Measurements from ENCODE around the gene FAM111A.

The FAM111A gene

GRCh38 chr11:59180168-59180776 is 37.6 kb downstream of the FAM111A start:
- Histone ChIP-seq H3K4me3 (ENCODE audit: low read depth in 1 of 2, low read length in 1 of 2) (no peak overlapping the region), H3K4me1 (ENCODE audit: control insufficient read depth in 1 of 2, insufficient read depth in 1 of 2, low read depth in 1 of 2, low read length in 1 of 2) (no peaks in the 10 kb centered on the region), H3K36me3 (peaks cover 42% of the 10 kb centered on the region), H3K27ac (no peak overlapping the region), H3K9me3 (no peaks in the 10 kb centered on the region), H3K27me3 (peaks cover 8% of the 10 kb centered on the region)
- TF ChIP-seq CTCF (IDR thresholded peaks at IDR 0.05), result no peak

- no peak overlapping the region for H3K27ac ChIP-seq
- peaks cover 7% of the 10 kb centered on the region for H3K27me3 ChIP-seq
- no peaks in the 10 kb centered on the region for H3K9me3 ChIP-seq
- TF ChIP-seq CTCF (IDR thresholded peaks at IDR 0.05), result no peak
- peaks cover 48% of the 10 kb centered on the region for H3K36me3 ChIP-seq
- no peaks in the 10 kb centered on the region for H3K4me1 ChIP-seq (ENCODE audit: control insufficient read depth in 1 of 2, insufficient read depth in 1 of 2, low read depth in 1 of 2, low read length in 1 of 2)
- no peak overlapping the region for H3K4me3 ChIP-seq (ENCODE audit: low read depth in 1 of 2, low read length in 1 of 2)
Measured at GRCh38 chr11:59180907-59181306, 38.3 kb downstream of the FAM111A start.

GRCh38 chr11:59181746-59182456 is 39.2 kb downstream of the FAM111A start:
- TF ChIP-seq CTCF (IDR thresholded peaks at IDR 0.05), result no peak
- Histone ChIP-seq H3K27me3 (no peaks in the 10 kb centered on the region), H3K4me1 (ENCODE audit: control insufficient read depth in 1 of 2, insufficient read depth in 1 of 2, low read depth in 1 of 2, low read length in 1 of 2) (no peaks in the 10 kb centered on the region)

GRCh38 chr11:59182457-59183151 is 39.9 kb downstream of the FAM111A start:
- H3K4me3 ChIP-seq (ENCODE audit: low read depth in 1 of 2, low read length in 1 of 2), result no peak overlapping the region
- no peaks in the 10 kb centered on the region for H3K9me3 ChIP-seq
- H3K36me3 ChIP-seq, result peaks cover 44% of the 10 kb centered on the region
- no peak overlapping the region for H3K27ac ChIP-seq
- H3K4me1 ChIP-seq (ENCODE audit: control insufficient read depth in 1 of 2, insufficient read depth in 1 of 2, low read depth in 1 of 2, low read length in 1 of 2), result peaks cover 0 to 3% of the 10 kb centered on the region in 2 experiments
- TF ChIP-seq CTCF (IDR thresholded peaks at IDR 0.05), result peak; percentile 21
- H3K27me3 ChIP-seq, result no peaks in the 10 kb centered on the region

More at GRCh38 chr11:59181746-59182456, 39.2 kb downstream of the FAM111A start:
- H3K4me3 ChIP-seq (ENCODE audit: low read depth in 1 of 2, low read length in 1 of 2), result no peak overlapping the region
- no peak overlapping the region for H3K27ac ChIP-seq
- H3K9me3 ChIP-seq, result no peaks in the 10 kb centered on the region
- H3K36me3 ChIP-seq, result peaks cover 41% of the 10 kb centered on the region

GRCh38 chr11:59183771-59184170 is 41.1 kb downstream of the FAM111A start:
- H3K27me3 ChIP-seq, result no peaks in the 10 kb centered on the region

More at GRCh38 chr11:59183771-59184170, 41.1 kb downstream of the FAM111A start:
- peaks cover 50% of the 10 kb centered on the region for H3K36me3 ChIP-seq
- no peaks in the 10 kb centered on the region for H3K9me3 ChIP-seq
- no peak overlapping the region for H3K4me3 ChIP-seq (ENCODE audit: low read depth in 1 of 2, low read length in 1 of 2)
- peaks cover 0 to 6% of the 10 kb centered on the region in 2 experiments for H3K4me1 ChIP-seq (ENCODE audit: control insufficient read depth in 1 of 2, insufficient read depth in 1 of 2, low read depth in 1 of 2, low read length in 1 of 2)
- TF ChIP-seq CTCF (IDR thresholded peaks at IDR 0.05), result no peak
- no peak overlapping the region for H3K27ac ChIP-seq

All from neutrophil (primary cell).